HEK293 (cell line): Measurements from ENCODE around the gene NMB.

Experiments used
- EGR2 ChIP-seq: fragments of 450-650 bp; formaldehyde crosslinking; IDR thresholded peaks from 2 replicates; pipeline ENCODE4 v1.5.1; 2016; ENCODE audit warnings: low read depth, missing biosample characterization, missing genetic modification characterization
- HIC1 ChIP-seq: fragments of 450-650 bp; formaldehyde crosslinking; IDR thresholded peaks from 2 replicates; pipeline ENCODE4 v1.5.1; 2016; ENCODE audit warnings: missing biosample characterization, missing genetic modification characterization
- IKZF3 ChIP-seq: fragments of 450-650 bp; IDR thresholded peaks from 2 replicates; pipeline ENCODE4 v1.5.0; 2018; ENCODE audit warnings: missing biosample characterization, mild to moderate bottlenecking, missing genetic modification characterization, moderate library complexity
- KLF1 ChIP-seq: fragments of 450-650 bp; formaldehyde crosslinking; IDR thresholded peaks from 2 replicates; pipeline ENCODE4 v1.5.1; 2016; ENCODE audit warnings: missing biosample characterization, missing genetic modification characterization
- KLF16 ChIP-seq: fragments of 450-650 bp; formaldehyde crosslinking; IDR thresholded peaks from 2 replicates; pipeline ENCODE4 v1.5.1; 2017; ENCODE audit warnings: missing biosample characterization, missing genetic modification characterization
- KLF17 ChIP-seq: fragments of 450-650 bp; formaldehyde crosslinking; IDR thresholded peaks from 2 replicates; pipeline ENCODE4 v1.5.1; 2016; ENCODE audit warnings: missing biosample characterization, missing genetic modification characterization
- MYNN ChIP-seq: fragments of 450-650 bp; formaldehyde crosslinking; IDR thresholded peaks from 2 replicates; pipeline ENCODE4 v1.5.1; 2016; ENCODE audit warnings: missing biosample characterization, missing genetic modification characterization, borderline replicate concordance
- PRDM10 ChIP-seq: fragments of 450-650 bp; formaldehyde crosslinking; IDR thresholded peaks from 2 replicates; pipeline ENCODE4 v1.5.1; 2016; ENCODE audit warnings: missing biosample characterization, missing genetic modification characterization
- WT1 ChIP-seq: fragments of 450-650 bp; formaldehyde crosslinking; IDR thresholded peaks from 2 replicates; pipeline ENCODE4 v1.5.1; 2016; ENCODE audit warnings: missing biosample characterization, missing genetic modification characterization
- ZBTB17 ChIP-seq: fragments of 450-650 bp; formaldehyde crosslinking; IDR thresholded peaks from 2 replicates; pipeline ENCODE4 v1.5.1; 2016; ENCODE audit warnings: missing biosample characterization, missing genetic modification characterization
- ZBTB20 ChIP-seq: fragments of 450-650 bp; formaldehyde crosslinking; IDR thresholded peaks from 2 replicates; pipeline ENCODE4 v1.5.1; 2016; ENCODE audit warnings: missing biosample characterization, missing genetic modification characterization
- ZBTB48 ChIP-seq: fragments of 450-650 bp; formaldehyde crosslinking; IDR thresholded peaks from 2 replicates; pipeline ENCODE4 v1.5.1; 2016; ENCODE audit warnings: missing biosample characterization, missing genetic modification characterization
- ZNF146 ChIP-seq: fragments of 450-650 bp; formaldehyde crosslinking; IDR thresholded peaks from 2 replicates; pipeline ENCODE4 v1.5.1; 2016; ENCODE audit warnings: missing biosample characterization, missing genetic modification characterization
- ZNF184 ChIP-seq: fragments of 450-650 bp; IDR thresholded peaks from 2 replicates; pipeline ENCODE4 v1.5.1; 2018; ENCODE audit warnings: missing biosample characterization, mild to moderate bottlenecking, missing genetic modification characterization
- ZNF324 ChIP-seq: fragments of 450-650 bp; formaldehyde crosslinking; IDR thresholded peaks from 2 replicates; pipeline ENCODE4 v1.5.1; 2016; ENCODE audit warnings: missing biosample characterization, missing genetic modification characterization
- ZNF341 ChIP-seq: fragments of 450-650 bp; formaldehyde crosslinking; IDR thresholded peaks from 2 replicates; pipeline ENCODE4; 2016; ENCODE audit warnings: low read depth, missing biosample characterization, missing genetic modification characterization
- ZNF350 ChIP-seq: fragments of 450-650 bp; formaldehyde crosslinking; IDR thresholded peaks from 2 replicates; pipeline ENCODE4 v1.5.0; 2017; ENCODE audit warnings: missing biosample characterization, mild to moderate bottlenecking, missing genetic modification characterization
- ZNF366 ChIP-seq: fragments of 450-650 bp; formaldehyde crosslinking; conservative IDR thresholded peaks from 2 replicates; pipeline ENCODE4 v1.5.1; 2016; ENCODE audit warnings: missing biosample characterization, missing genetic modification characterization
- ZNF449 ChIP-seq: fragments of 450-650 bp; formaldehyde crosslinking; IDR thresholded peaks from 2 replicates; pipeline ENCODE4 v1.5.1; 2017; ENCODE audit warnings: missing biosample characterization, mild to moderate bottlenecking, missing genetic modification characterization, moderate library complexity
- ZNF501 ChIP-seq: fragments of 450-650 bp; formaldehyde crosslinking; IDR thresholded peaks from 2 replicates; pipeline ENCODE4 v1.5.1; 2016; ENCODE audit warnings: missing biosample characterization, missing genetic modification characterization
- ZNF530 ChIP-seq: fragments of 450-650 bp; formaldehyde crosslinking; IDR thresholded peaks from 2 replicates; pipeline ENCODE4 v1.5.1; 2016; ENCODE audit warnings: low read depth, missing biosample characterization, missing genetic modification characterization
- ZNF785 ChIP-seq: fragments of 450-650 bp; formaldehyde crosslinking; IDR thresholded peaks from 2 replicates; pipeline ENCODE4 v1.5.1; 2016; ENCODE audit warnings: missing biosample characterization, missing genetic modification characterization
- ZSCAN16 ChIP-seq: fragments of 450-650 bp; formaldehyde crosslinking; IDR thresholded peaks from 2 replicates; pipeline ENCODE4 v1.5.1; 2016; ENCODE audit warnings: missing biosample characterization, missing genetic modification characterization
- ZSCAN30 ChIP-seq: fragments of 450-650 bp; IDR thresholded peaks from 2 replicates; pipeline ENCODE4 v1.5.1; 2018; ENCODE audit warnings: missing biosample characterization, mild to moderate bottlenecking, missing genetic modification characterization, moderate library complexity
- TF ChIP-seq, protein P1 (sequence below): fragments of 450-650 bp; formaldehyde crosslinking; IDR thresholded peaks from 2 replicates; pipeline ENCODE4 v1.5.1; 2016; ENCODE audit warnings: missing biosample characterization, missing genetic modification characterization
- TF ChIP-seq, protein P2 (sequence below): fragments of 450-650 bp; formaldehyde crosslinking; IDR thresholded peaks from 2 replicates; pipeline ENCODE4 v1.5.1; 2016; ENCODE audit warnings: missing biosample characterization, missing genetic modification characterization

Gene NMB

DNA sequence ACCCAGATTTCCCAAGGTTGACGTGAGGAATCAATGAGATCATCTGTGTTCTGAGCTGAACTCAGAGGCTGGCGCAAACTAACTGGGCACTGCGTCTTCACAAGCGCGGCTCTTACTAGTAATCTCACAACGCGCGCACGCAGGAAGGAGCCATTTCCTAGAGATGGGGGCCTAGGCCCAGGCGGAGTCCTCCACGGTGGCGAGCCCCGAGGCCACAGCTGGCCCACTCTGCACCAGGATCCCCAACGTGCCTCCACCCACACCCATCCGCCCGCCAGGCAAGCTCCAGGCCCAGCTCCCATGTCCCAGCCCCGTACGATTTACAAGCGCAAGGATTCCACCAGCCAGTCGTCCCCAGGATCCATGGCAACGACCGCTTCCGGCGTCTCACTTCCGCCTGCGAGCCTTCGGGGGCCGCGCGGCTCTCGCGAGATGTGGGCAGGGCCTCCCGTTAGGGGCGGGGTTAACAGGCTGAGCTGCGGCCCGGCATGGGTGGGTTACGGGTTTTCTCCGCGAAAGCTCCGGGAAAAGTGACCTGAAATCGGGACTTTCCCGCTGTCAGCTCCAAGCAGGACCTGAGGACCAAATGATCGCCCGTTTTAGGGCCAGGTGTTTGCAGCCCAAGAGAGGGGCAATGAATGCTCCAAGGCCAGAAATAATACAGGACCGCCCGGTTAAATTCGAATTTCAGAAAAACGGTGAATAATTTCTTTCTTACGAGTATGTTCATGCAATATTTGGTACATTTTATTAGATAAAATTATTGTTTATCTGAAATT lies 3.9 kb downstream of the NMB start, which contains the start of gene WDR73 (continued):
- TF ChIP-seq ZBTB48 (tag by site-specific recombination) (peak; percentile 72; the same call in 1 of the 2 replicates), KLF17 (tag by site-specific recombination) (peak; percentile 57; the same call in 1 of the 2 replicates), ZBTB17 (peak; percentile 62), WT1 (tag by site-specific recombination) (peak; percentile 27; the same call in 1 of the 2 replicates), IKZF3 (tag by site-specific recombination) (peak; percentile 73), HIC1 (tag by site-specific recombination) (no peak), ZNF530 (tag by site-specific recombination) (no peak), MYNN (tag by site-specific recombination) (no peak), ZNF341 (tag by site-specific recombination) (no peak), ZBTB20 (tag by site-specific recombination) (peak; percentile 43; the same call in 1 of the 2 replicates), ZNF501 (tag by site-specific recombination) (peak; percentile 86; the same call in 1 of the 2 replicates), KLF16 (peak; percentile 89), EGR2 (tag by site-specific recombination) (peak; percentile 56; the same call in 1 of the 2 replicates), ZNF324 (tag by site-specific recombination) (no peak), ZSCAN16 (no peak), ZNF184 (tag by site-specific recombination) (0 out of 2 replicates have a peak, but pooled peaks have one; percentile 56), ZNF146 (tag by site-specific recombination) (peak; percentile 38; the same call in 1 of the 2 replicates), ZNF350 (tag by site-specific recombination) (no peak), PRDM10 (tag by site-specific recombination) (peak; percentile 99), ZNF366 (no peak), ZNF449 (tag by site-specific recombination) (no peak), ZSCAN30 (0 out of 2 replicates have a peak, but pooled peaks have one; percentile 11), KLF1 (peak; percentile 39; the same call in 1 of the 2 replicates), ZNF785 (tag by site-specific recombination) (no peak)
- TF ChIP-seq, protein P1, sequence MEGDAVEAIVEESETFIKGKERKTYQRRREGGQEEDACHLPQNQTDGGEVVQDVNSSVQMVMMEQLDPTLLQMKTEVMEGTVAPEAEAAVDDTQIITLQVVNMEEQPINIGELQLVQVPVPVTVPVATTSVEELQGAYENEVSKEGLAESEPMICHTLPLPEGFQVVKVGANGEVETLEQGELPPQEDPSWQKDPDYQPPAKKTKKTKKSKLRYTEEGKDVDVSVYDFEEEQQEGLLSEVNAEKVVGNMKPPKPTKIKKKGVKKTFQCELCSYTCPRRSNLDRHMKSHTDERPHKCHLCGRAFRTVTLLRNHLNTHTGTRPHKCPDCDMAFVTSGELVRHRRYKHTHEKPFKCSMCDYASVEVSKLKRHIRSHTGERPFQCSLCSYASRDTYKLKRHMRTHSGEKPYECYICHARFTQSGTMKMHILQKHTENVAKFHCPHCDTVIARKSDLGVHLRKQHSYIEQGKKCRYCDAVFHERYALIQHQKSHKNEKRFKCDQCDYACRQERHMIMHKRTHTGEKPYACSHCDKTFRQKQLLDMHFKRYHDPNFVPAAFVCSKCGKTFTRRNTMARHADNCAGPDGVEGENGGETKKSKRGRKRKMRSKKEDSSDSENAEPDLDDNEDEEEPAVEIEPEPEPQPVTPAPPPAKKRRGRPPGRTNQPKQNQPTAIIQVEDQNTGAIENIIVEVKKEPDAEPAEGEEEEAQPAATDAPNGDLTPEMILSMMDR (tag by site-specific recombination), result no peak
- TF ChIP-seq, protein P2, sequence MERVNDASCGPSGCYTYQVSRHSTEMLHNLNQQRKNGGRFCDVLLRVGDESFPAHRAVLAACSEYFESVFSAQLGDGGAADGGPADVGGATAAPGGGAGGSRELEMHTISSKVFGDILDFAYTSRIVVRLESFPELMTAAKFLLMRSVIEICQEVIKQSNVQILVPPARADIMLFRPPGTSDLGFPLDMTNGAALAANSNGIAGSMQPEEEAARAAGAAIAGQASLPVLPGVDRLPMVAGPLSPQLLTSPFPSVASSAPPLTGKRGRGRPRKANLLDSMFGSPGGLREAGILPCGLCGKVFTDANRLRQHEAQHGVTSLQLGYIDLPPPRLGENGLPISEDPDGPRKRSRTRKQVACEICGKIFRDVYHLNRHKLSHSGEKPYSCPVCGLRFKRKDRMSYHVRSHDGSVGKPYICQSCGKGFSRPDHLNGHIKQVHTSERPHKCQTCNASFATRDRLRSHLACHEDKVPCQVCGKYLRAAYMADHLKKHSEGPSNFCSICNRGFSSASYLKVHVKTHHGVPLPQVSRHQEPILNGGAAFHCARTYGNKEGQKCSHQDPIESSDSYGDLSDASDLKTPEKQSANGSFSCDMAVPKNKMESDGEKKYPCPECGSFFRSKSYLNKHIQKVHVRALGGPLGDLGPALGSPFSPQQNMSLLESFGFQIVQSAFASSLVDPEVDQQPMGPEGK (tag by site-specific recombination), result peak; percentile 71
